ENCODE data around the gene HOXA2. TPM values are rescaled to one million over a fixed set of nuclear protein-coding genes. Genes with fewer than 3 reads are reported as not detected.

HOXA2 gene
- polyA plus RNA-seq, 1 experiment: 0.09 TPM

- no peak overlapping the region for H3K4me3 ChIP-seq (ENCODE audit: low read depth, low read length)
- TF ChIP-seq CTCF (IDR thresholded peaks at IDR 0.05; ENCODE audit: insufficient read depth, low read depth, low read length): no peak
- CTCF ChIA-PET: interaction anchor here (1.4 to 2.1 kb wide), 2 partner anchors 10 to 12 kb away, joined by 3 to 5 read pairs; no protein-coding TSS in a partner anchor
- H3K36me3 ChIP-seq (ENCODE audit: control insufficient read depth, insufficient read depth, low read length): no peaks in the 10 kb centered on the region
- H3K27me3 ChIP-seq (ENCODE audit: control insufficient read depth, insufficient read depth, low read length): peaks cover 2% of the 10 kb centered on the region; the same call in 1 of the 2 replicates
- DNase-seq (ENCODE audit: low read depth): no peak
- POLR2A ChIA-PET: interaction anchor here (0.6 to 1.0 kb wide), 2 partner anchors 17 to 27 kb away, joined by 4 to 6 read pairs; no protein-coding TSS in a partner anchor
These were observed 38.3 kb downstream of the HOXA2 start for GRCh38 chr7:27064159-27064558.

DNA sequence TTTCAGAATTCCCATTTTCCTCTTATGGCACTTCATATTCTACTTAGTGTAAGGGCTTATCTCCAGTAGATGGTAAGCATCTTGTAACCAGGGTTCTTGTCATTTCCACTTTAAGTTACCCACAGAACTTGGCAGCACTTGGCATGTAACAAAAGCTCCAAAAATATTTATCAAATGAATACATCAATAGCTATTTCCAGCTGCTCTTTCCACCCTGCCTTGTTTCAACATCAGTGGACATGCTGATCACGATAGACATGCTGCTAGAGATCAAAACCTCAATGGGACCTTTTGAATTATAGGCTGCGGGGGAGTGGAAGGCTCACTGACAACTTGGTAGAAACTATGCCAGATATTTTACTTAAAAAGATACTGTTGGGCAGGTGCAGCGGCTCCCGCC lies 39.5 kb downstream of the HOXA2 start:
- DNase-seq (ENCODE audit: low read depth): no peak
- H3K36me3 ChIP-seq (ENCODE audit: control insufficient read depth, insufficient read depth, low read length): no peaks in the 10 kb centered on the region
- TF ChIP-seq CTCF (IDR thresholded peaks at IDR 0.05; ENCODE audit: insufficient read depth, low read depth, low read length): no peak
- CTCF ChIA-PET: interaction anchor here (0.9 to 1.4 kb wide), 3 partner anchors 11 to 206 kb away, joined by 3 read pairs; no protein-coding TSS in a partner anchor
- POLR2A ChIA-PET: no interaction called here
- H3K4me3 ChIP-seq (ENCODE audit: low read depth, low read length): no peak overlapping the region
- H3K27me3 ChIP-seq (ENCODE audit: control insufficient read depth, insufficient read depth, low read length): no peaks in the 10 kb centered on the region

GRCh38 chr7:27053153-27053552 lies 49.3 kb downstream of the HOXA2 start:
- no peaks in the 10 kb centered on the region for H3K36me3 ChIP-seq (ENCODE audit: control insufficient read depth, insufficient read depth, low read length)
- ChIA-PET CTCF (interaction anchor here (1.8 kb wide), 1 partner anchor 11 kb away, joined by 5 read pairs; no protein-coding TSS in a partner anchor), POLR2A (no interaction called here)
- H3K27me3 ChIP-seq (ENCODE audit: control insufficient read depth, insufficient read depth, low read length): no peaks in the 10 kb centered on the region
- DNase-seq (ENCODE audit: low read depth): no peak
- no peak for TF ChIP-seq CTCF (IDR thresholded peaks at IDR 0.05; ENCODE audit: insufficient read depth, low read depth, low read length)
- H3K4me3 ChIP-seq (ENCODE audit: low read depth, low read length): no peak overlapping the region

- Histone ChIP-seq H3K4me3 (ENCODE audit: low read depth, low read length) (no peak overlapping the region), H3K27me3 (ENCODE audit: control insufficient read depth, insufficient read depth, low read length) (no peaks in the 10 kb centered on the region), H3K36me3 (ENCODE audit: control insufficient read depth, insufficient read depth, low read length) (no peaks in the 10 kb centered on the region)
- ChIA-PET CTCF (interaction anchor here (1.1 kb wide), 2 partner anchors 12 to 73 kb away, joined by 3 read pairs; no protein-coding TSS in a partner anchor), POLR2A (no interaction called here)
- no peak for TF ChIP-seq CTCF (IDR thresholded peaks at IDR 0.05; ENCODE audit: insufficient read depth, low read depth, low read length)
- no peak for DNase-seq (ENCODE audit: low read depth)
These were observed 51.0 kb downstream of the HOXA2 start for GRCh38 chr7:27051451-27051850.

Small RNA genes lying within 50 kb of the gene (small RNA-seq; reads per million reads assigned to genes)
- gene AC004080.5 (ENCODE audit: insufficient read length, low read depth, low replicate concordance): not detected
- not detected for gene RF01977 (ENCODE audit: insufficient read length, low read depth, low replicate concordance)

Other genes starting within 250 kb of the HOXA2 start
- gene SKAP2, start 238.1 kb downstream of the HOXA2 start, polyA plus RNA-seq (2011; rRNA removed): 2.7 and 5.2 TPM in 2 replicates
- 0.91 and 1.0 TPM in 2 replicates for gene HOXA1, start 6.7 kb downstream of the HOXA2 start, polyA plus RNA-seq (2011; rRNA removed)
- gene HOXA4, start 28.1 kb upstream of the HOXA2 start, polyA plus RNA-seq (2011; rRNA removed): 1.2 and 1.3 TPM in 2 replicates
- gene HOXA5, start 41.0 kb upstream of the HOXA2 start, polyA plus RNA-seq (2011; rRNA removed): 1.2 and 1.7 TPM in 2 replicates
- 0.45 and 0.77 TPM in 2 replicates for gene HOXA6, start 45.1 kb upstream of the HOXA2 start, polyA plus RNA-seq (2011; rRNA removed)
- gene HOXA3, start 49.9 kb upstream of the HOXA2 start, polyA plus RNA-seq (2011; rRNA removed): 0.09 and 0.15 TPM in 2 replicates
- gene HOXA7, start 54.0 kb upstream of the HOXA2 start, polyA plus RNA-seq (2011; rRNA removed): 3.8 and 4.4 TPM in 2 replicates
- gene HOXA9, start 62.9 kb upstream of the HOXA2 start, polyA plus RNA-seq (2011; rRNA removed): 12.6 and 15.0 TPM in 2 replicates
- 54.7 and 59.6 TPM in 2 replicates for gene HOXA10, start 71.6 kb upstream of the HOXA2 start, polyA plus RNA-seq (2011; rRNA removed)
- gene HOXA11, start 82.5 kb upstream of the HOXA2 start, polyA plus RNA-seq (2011; rRNA removed): 27.7 and 34.0 TPM in 2 replicates
- gene HOXA13, start 97.4 kb upstream of the HOXA2 start, polyA plus RNA-seq (2011; rRNA removed): 4.6 and 9.2 TPM in 2 replicates
- gene EVX1, start 140.1 kb upstream of the HOXA2 start, polyA plus RNA-seq (2011; rRNA removed): not detected in 2 replicates

All from BJ (cell line).